ENCODE results near the gene SCP2. TPM values are rescaled to one million over a fixed set of nuclear protein-coding genes. Genes with fewer than 3 reads are reported as not detected.
A peak's percentile ranks its signal among the peaks of the same experiment; 100 is the strongest.

The SCP2 gene
- total RNA-seq, 2 experiments from 2014 or later = 22.7 to 27.0 TPM

DNA sequence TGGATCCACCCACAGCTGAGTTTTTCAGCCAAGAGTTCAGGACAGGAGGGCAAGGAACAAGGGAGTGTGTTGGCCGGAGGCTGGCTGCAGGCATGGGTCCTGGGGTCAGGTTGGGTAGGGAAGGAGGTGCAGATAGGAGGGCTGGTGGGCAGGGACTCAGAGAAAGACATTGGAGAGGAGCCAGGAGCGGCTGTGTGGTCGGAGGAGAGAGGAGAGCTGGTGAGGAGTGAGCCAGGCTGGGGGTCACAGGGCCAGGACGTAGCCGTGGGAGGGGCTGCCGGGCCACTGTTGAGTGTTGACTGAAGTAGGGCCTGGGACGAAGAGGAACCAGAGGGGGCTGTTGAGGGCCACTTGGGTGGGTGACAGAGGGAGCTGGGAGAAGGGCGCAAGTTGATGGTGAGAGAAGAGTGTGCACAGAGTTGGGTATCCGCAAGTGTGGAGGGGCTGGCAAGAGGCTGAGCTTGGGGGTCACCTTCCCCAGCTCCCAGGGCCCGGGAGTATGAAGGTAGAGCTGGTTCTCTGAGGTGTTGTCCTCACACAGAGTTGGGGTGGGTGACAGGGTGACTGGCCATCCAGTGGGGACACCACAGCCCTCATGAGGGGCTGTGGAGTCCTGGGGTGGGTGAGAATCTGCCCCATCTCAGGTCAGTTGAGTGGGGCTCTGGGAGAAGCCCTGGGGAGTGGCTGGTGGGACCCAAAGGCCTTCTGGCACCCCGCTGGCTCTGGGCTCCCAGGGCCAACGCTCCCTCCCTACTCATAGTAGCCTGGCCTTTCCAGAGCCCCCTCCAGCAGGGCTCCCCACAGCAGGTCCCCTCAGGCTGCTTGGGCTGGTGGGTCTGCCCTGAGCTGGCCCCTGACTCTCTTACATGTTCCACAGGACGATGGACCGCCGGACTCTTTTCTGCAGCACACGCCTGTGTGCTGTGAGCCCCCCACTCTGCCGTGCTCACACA is 156.8 kb downstream of the SCP2 start:
- H3K27me3 Mint-ChIP-seq = no peaks in the 10 kb centered on the region

DNA sequence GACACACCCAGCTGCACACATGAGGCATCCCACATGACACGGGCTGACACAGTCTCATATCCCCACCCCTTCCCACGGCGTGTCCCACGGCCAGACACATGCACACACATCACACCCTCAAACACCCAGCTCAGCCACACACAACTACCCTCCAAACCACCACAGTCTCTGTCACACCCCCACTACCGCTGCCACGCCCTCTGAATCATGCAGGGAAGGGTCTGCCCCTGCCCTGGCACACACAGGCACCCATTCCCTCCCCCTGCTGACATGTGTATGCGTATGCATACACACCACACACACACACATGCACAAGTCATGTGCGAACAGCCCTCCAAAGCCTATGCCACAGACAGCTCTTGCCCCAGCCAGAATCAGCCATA is 157.5 kb downstream of the SCP2 start:
- ChIA-PET CTCF (no interaction called here), POLR2A (no interaction called here)
- intact Hi-C loops (cut with DNase I, micrococcal nuclease) = no loop called here
- Mint-ChIP-seq H3K4me1 (ENCODE audit: low read depth) (no peaks in the 10 kb centered on the region), H3K27ac (no peak overlapping the region), H3K9me3 (no peaks in the 10 kb centered on the region), H3K4me3 (no peak overlapping the region), H3K27me3 (no peaks in the 10 kb centered on the region), H3K36me3 (ENCODE audit: low read depth) (no peaks in the 10 kb centered on the region)
- TF ChIP-seq, protein P1, sequence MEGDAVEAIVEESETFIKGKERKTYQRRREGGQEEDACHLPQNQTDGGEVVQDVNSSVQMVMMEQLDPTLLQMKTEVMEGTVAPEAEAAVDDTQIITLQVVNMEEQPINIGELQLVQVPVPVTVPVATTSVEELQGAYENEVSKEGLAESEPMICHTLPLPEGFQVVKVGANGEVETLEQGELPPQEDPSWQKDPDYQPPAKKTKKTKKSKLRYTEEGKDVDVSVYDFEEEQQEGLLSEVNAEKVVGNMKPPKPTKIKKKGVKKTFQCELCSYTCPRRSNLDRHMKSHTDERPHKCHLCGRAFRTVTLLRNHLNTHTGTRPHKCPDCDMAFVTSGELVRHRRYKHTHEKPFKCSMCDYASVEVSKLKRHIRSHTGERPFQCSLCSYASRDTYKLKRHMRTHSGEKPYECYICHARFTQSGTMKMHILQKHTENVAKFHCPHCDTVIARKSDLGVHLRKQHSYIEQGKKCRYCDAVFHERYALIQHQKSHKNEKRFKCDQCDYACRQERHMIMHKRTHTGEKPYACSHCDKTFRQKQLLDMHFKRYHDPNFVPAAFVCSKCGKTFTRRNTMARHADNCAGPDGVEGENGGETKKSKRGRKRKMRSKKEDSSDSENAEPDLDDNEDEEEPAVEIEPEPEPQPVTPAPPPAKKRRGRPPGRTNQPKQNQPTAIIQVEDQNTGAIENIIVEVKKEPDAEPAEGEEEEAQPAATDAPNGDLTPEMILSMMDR (IDR thresholded peaks at IDR 0.05) = no peak
- no peaks in the 10 kb centered on the region for H3K4me1 ChIP-seq (ENCODE audit: insufficient read depth, low read length)
- H3K4me3 ChIP-seq (ENCODE audit: low read length) = no peak overlapping the region
- H3K9me3 ChIP-seq (ENCODE audit: control insufficient read depth in 1 of 2, insufficient read depth in 1 of 2, low read length in 2 of 2) = no peaks in the 10 kb centered on the region
- no peak overlapping the region for H3K27ac ChIP-seq (ENCODE audit: low read depth in 1 of 2, low read length in 2 of 2)
- no peaks in the 10 kb centered on the region for H3K36me3 ChIP-seq (ENCODE audit: insufficient read depth, low read length)
- DNase-seq (peak in 1 of 14 experiments; percentile 47), ATAC-seq (ENCODE audit: poor library complexity) (no peak)
- H3K27me3 ChIP-seq (ENCODE audit: control insufficient read depth in 1 of 2, insufficient read depth in 2 of 2, low read length in 2 of 2) = no peaks in the 10 kb centered on the region

More for the DNA sequence above, 156.8 kb downstream of the SCP2 start:
- Mint-ChIP-seq H3K4me3 (no peak overlapping the region), H3K4me1 (ENCODE audit: low read depth) (no peaks in the 10 kb centered on the region), H3K36me3 (ENCODE audit: low read depth) (no peaks in the 10 kb centered on the region), H3K27ac (no peak overlapping the region), H3K9me3 (no peaks in the 10 kb centered on the region)
- H3K36me3 ChIP-seq (ENCODE audit: insufficient read depth, low read length) = no peaks in the 10 kb centered on the region
- H3K9me3 ChIP-seq (ENCODE audit: control insufficient read depth in 1 of 2, insufficient read depth in 1 of 2, low read length in 2 of 2) = peaks cover 0 to under 1% of the 10 kb centered on the region in 2 experiments
- H3K27me3 ChIP-seq (ENCODE audit: control insufficient read depth in 1 of 2, insufficient read depth in 2 of 2, low read length in 2 of 2) = no peaks in the 10 kb centered on the region
- ATAC-seq (ENCODE audit: poor library complexity) (no peak), DNase-seq (no peak)
- H3K27ac ChIP-seq (ENCODE audit: low read depth in 1 of 2, low read length in 2 of 2) = no peak overlapping the region
- ChIA-PET CTCF (no interaction called here), POLR2A (no interaction called here)
- intact Hi-C loops (cut with DNase I, micrococcal nuclease) = no loop called here
- no peaks in the 10 kb centered on the region for H3K4me1 ChIP-seq (ENCODE audit: insufficient read depth, low read length)
- TF ChIP-seq, protein P1 (IDR thresholded peaks at IDR 0.05) = no peak
- no peak overlapping the region for H3K4me3 ChIP-seq (ENCODE audit: low read length)

DNA sequence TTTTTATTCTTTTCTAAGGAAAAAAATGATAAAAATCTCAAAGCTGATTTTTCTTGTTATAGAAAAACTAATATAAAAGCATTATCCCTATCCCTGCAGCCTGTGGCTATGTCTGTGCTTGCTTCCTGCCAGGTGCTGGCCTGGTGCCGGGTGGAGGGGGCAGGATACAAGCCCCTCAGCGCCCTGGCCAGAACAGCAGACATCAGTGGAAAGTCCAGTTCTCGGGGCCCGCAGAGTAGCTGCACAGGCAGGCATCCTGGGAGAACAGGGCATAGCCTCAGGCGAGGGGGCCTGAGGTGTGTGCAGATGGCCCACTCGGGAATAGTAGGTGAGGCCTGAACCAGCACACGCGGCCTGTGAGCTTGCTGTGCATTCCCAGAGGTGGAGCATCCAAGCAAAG is 158.3 kb downstream of the SCP2 start:
- Histone ChIP-seq H3K36me3 (ENCODE audit: insufficient read depth, low read length) (no peaks in the 10 kb centered on the region), H3K4me1 (ENCODE audit: insufficient read depth, low read length) (no peaks in the 10 kb centered on the region), H3K27me3 (ENCODE audit: control insufficient read depth in 1 of 2, insufficient read depth in 2 of 2, low read length in 2 of 2) (no peaks in the 10 kb centered on the region), H3K9me3 (ENCODE audit: control insufficient read depth in 1 of 2, insufficient read depth in 1 of 2, low read length in 2 of 2) (no peaks in the 10 kb centered on the region), H3K27ac (ENCODE audit: low read depth in 1 of 2, low read length in 2 of 2) (no peak overlapping the region), H3K4me3 (ENCODE audit: low read length) (no peak overlapping the region)
- Mint-ChIP-seq H3K27ac (no peak overlapping the region), H3K9me3 (no peaks in the 10 kb centered on the region), H3K27me3 (no peaks in the 10 kb centered on the region), H3K4me3 (no peak overlapping the region), H3K36me3 (ENCODE audit: low read depth) (no peaks in the 10 kb centered on the region), H3K4me1 (ENCODE audit: low read depth) (no peaks in the 10 kb centered on the region)
- CTCF ChIA-PET = no interaction called here
- intact Hi-C loops (cut with DNase I, micrococcal nuclease) = no loop called here
- TF ChIP-seq, protein P1 (IDR thresholded peaks at IDR 0.05) = no peak
- POLR2A ChIA-PET = no interaction called here
- no peak for ATAC-seq (ENCODE audit: poor library complexity)
- DNase-seq = no peak

Measured in CD4-positive, alpha-beta T cell (primary cell).